Measurements from ENCODE around the gene NCAM1.

GRCh38 chr11:113016905-113017304 is 55.7 kb downstream of the NCAM1 start:
- TF ChIP-seq CTCF (IDR thresholded peaks at IDR 0.05) (no peak), POLR2A (IDR thresholded peaks at IDR 0.05) (no peak)

All from right lobe of liver (tissue), 4 donors.